A673 (cell line): ENCODE data around the gene DLK1. TPM values are rescaled to one million over a fixed set of nuclear protein-coding genes. Genes with fewer than 3 reads are reported as not detected.

Experiments
- BruUV-seq: library from RNA; stranded (reverse); fragments of 400-500 nt; replicated peaks from 2 replicates; lab custom pipeline; 2021; lab: Mats Ljungman, UMichigan
- CTCF ChIA-PET: fragments of 300-600 bp; sonication (Branson Sonifier 250); formaldehyde crosslinking; loops from one replicate; lab custom pipeline; 2022; ENCODE audit warnings: antibody characterized with exemption; lab: Charles Lee
- POLR2A ChIA-PET: fragments of 300-600 bp; sonication (Branson Sonifier 250); formaldehyde crosslinking; loops from one replicate; lab custom pipeline; 2022; ENCODE audit warnings: antibody characterized with exemption; ENCODE audit not compliant: low non-redundant PET; lab: Charles Lee
- DNase-seq: peaks from one replicate; pipeline ENCODE4 v3.0.0-alpha.2; 2015; ENCODE audit warnings: low spot score
- H3K27ac ChIP-seq: fragments of 200-600 bp; sonication (generic); 2 replicates; pipeline ENCODE4 v1.5.1; 2016; ENCODE audit warnings: mixed run types, low read depth, mild to moderate bottlenecking, mixed read lengths, antibody characterized with exemption, low read length; ENCODE audit not compliant: poor library complexity, severe bottlenecking
- H3K27me3 ChIP-seq: fragments of 200-600 bp; sonication (generic); replicated peaks from 2 replicates; pipeline ENCODE4 v1.6.1; 2017; ENCODE audit warnings: mixed run types, low read depth, mild to moderate bottlenecking, mixed read lengths, antibody characterized with exemption, low read length; ENCODE audit not compliant: insufficient read depth, poor library complexity
- H3K36me3 ChIP-seq: fragments of 200-600 bp; sonication (generic); 2 replicates; pipeline ENCODE4 v1.6.1; 2016; ENCODE audit warnings: mixed run types, mild to moderate bottlenecking, mixed read lengths, antibody characterized with exemption, low read length; ENCODE audit not compliant: insufficient read depth, poor library complexity, severe bottlenecking
- H3K4me1 ChIP-seq: fragments of 200-600 bp; sonication (generic); 2 replicates; pipeline ENCODE4 v1.6.1; 2017; ENCODE audit warnings: mixed run types, mild to moderate bottlenecking, mixed read lengths, antibody characterized with exemption, low read length; ENCODE audit not compliant: insufficient read depth, poor library complexity, severe bottlenecking
- H3K4me3 ChIP-seq: fragments of 200-600 bp; sonication (generic); 2 replicates; pipeline ENCODE4 v1.5.1; 2016; ENCODE audit warnings: low read depth, mixed run types, mild to moderate bottlenecking, mixed read lengths, low read length; ENCODE audit not compliant: poor library complexity, severe bottlenecking
- H3K9me3 ChIP-seq: fragments of 200-600 bp; sonication (generic); 2 replicates; pipeline ENCODE4 v1.6.1; 2016; ENCODE audit warnings: mixed run types, low read depth, mild to moderate bottlenecking, mixed read lengths, antibody characterized with exemption, low read length; ENCODE audit not compliant: poor library complexity, severe bottlenecking
- EZH2 ChIP-seq: fragments of 200-600 bp; sonication (generic); IDR thresholded peaks from 2 replicates; pipeline ENCODE4 v1.6.1; 2017; ENCODE audit warnings: borderline replicate concordance, low read depth, mild to moderate bottlenecking, mixed read lengths, antibody characterized with exemption, low read length; ENCODE audit not compliant: poor library complexity, severe bottlenecking
- intact Hi-C: fragments of 100-400 bp; cut with micrococcal nuclease; formaldehyde crosslinking; loops from one replicate; pipeline ENCODE4 v1.10.0; 2022; ENCODE audit not compliant: unreplicated experiment
- total RNA-seq: library from RNA; stranded (reverse); gene quantifications from 2 replicates; pipeline ENCODE4 v1.2.3, GENCODE V29; 2021
- TF ChIP-seq, protein P1 (sequence below): fragments of 300-800, 200-600 bp; sonication (generic); conservative IDR thresholded peaks from 2 replicates; pipeline ENCODE4 v1.5.1; 2017; ENCODE audit warnings: low read depth, mild to moderate bottlenecking, antibody characterized with exemption, low read length, moderate library complexity, mixed read lengths

The DLK1 gene
- total RNA-seq, 1 experiment from 2014 or later: not detected

DNA sequence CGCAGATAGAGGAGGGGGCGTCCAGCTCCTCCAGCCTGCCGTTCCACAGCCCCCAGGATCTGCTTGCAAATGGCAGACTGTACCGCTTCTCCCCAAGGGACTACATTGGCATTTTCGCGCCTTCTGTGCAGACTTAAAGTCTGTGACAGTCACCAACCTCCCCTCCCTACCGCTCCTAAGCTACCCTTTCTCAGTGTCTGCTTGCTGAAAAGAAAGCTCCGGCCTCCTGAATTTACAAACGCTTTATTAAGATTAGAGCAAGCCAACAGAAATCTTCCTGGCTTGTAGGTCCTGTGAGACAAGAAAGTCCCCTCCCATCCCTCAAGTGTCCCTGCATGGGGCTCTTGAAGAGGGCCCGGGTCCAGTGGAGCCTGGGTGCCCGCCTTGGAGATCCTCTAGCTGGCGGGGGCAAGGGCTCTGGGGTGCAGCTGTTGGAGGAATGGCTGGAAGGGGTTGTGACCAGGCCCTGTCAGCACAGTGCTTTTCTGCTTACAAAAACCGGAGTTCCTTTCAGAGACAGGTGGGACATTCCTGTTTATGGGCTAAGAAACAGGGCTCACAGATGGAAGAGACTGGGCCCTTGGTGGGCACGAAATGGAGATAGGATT lies 2.8 kb upstream of the DLK1 start:
- no peaks in the 10 kb centered on the region for H3K36me3 ChIP-seq
- ChIA-PET POLR2A (no interaction called here), CTCF (interaction anchor here (0.5 kb wide), 1 partner anchor 341 kb away, joined by 3 read pairs; no protein-coding TSS in a partner anchor)
- intact Hi-C loops: no loop called here
- no peak for DNase-seq
- H3K27ac ChIP-seq: no peak overlapping the region
- peaks cover 33% of the 10 kb centered on the region for H3K27me3 ChIP-seq
- no peak overlapping the region for H3K4me3 ChIP-seq
- H3K9me3 ChIP-seq: no peaks in the 10 kb centered on the region
- no TSS peak for BruUV-seq
- H3K4me1 ChIP-seq: no peaks in the 10 kb centered on the region
- TF ChIP-seq EZH2: no peak
- TF ChIP-seq, protein P1, sequence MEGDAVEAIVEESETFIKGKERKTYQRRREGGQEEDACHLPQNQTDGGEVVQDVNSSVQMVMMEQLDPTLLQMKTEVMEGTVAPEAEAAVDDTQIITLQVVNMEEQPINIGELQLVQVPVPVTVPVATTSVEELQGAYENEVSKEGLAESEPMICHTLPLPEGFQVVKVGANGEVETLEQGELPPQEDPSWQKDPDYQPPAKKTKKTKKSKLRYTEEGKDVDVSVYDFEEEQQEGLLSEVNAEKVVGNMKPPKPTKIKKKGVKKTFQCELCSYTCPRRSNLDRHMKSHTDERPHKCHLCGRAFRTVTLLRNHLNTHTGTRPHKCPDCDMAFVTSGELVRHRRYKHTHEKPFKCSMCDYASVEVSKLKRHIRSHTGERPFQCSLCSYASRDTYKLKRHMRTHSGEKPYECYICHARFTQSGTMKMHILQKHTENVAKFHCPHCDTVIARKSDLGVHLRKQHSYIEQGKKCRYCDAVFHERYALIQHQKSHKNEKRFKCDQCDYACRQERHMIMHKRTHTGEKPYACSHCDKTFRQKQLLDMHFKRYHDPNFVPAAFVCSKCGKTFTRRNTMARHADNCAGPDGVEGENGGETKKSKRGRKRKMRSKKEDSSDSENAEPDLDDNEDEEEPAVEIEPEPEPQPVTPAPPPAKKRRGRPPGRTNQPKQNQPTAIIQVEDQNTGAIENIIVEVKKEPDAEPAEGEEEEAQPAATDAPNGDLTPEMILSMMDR: no peak

DNA sequence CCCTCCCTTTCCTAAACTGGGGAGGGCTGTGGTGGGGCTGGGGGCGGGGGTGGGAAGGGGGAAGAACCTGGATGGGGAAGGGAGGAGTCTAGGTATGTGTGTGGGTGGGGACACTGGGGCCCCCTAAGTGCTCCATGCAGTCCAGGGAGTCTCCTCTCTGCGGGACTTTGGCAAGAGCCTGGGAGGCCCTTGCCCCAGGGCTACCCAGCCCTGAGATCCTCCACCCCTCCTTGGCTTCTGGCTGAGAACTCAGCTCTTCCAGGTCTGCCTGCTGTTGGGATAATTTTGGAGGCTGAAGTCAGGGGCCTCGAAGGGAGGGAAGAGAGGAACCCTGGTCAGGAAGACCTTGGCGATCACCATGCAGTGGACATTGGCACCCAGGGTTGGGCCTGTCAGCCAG lies 2.2 kb upstream of the DLK1 start:
- CTCF ChIA-PET: no interaction called here
- no peaks in the 10 kb centered on the region for H3K4me1 ChIP-seq
- H3K9me3 ChIP-seq: no peaks in the 10 kb centered on the region
- H3K36me3 ChIP-seq: no peaks in the 10 kb centered on the region
- peaks cover 39% of the 10 kb centered on the region for H3K27me3 ChIP-seq
- TF ChIP-seq, protein P1: no peak
- no peak for TF ChIP-seq EZH2
- intact Hi-C loops: no loop called here
- no peak overlapping the region for H3K4me3 ChIP-seq
- BruUV-seq: no TSS peak
- no peak for DNase-seq
- POLR2A ChIA-PET: no interaction called here
- no peak overlapping the region for H3K27ac ChIP-seq

DNA sequence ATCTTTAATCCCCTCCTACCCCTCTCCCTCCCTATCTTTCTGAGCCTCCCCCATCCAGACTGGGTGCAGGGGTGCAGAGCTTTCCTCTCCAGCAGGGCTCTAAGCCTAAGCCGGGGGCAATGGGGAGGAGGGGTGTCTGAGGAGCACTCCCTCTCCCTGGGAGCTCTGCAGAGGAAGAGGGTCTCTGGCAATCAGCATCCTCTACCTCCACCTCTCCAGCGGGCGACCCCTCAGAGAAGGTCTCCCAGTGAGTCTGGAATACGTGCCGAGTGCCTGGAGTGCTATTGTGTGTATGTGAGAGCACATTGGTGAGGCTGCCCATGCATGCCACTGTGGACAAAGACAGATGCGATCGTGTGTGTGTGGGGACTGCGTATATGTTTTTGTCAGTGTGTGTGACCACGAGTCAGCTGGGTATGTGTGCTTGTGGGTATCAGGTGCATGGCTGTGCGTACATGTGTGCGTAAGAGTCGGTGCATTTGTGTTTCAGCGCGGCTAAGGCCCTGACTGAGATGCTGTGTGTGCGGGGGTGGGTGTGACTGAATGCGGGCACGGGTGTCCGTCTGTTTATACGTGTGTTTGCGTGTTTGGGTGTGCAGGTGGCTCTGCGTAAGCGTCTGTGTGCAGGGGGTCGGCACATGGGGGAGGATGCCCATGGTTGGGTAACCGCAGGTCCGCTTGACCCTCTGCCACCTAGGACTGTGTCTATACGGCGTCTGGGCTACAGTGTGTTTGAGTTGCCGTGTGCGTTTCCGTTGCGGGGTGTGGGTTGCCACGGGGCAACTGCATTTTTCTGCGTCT lies 905 bp upstream of the DLK1 start:
- POLR2A ChIA-PET: no interaction called here
- no peak for DNase-seq
- Histone ChIP-seq H3K27me3 (peaks cover 51% of the 10 kb centered on the region), H3K36me3 (no peaks in the 10 kb centered on the region), H3K27ac (no peak overlapping the region), H3K4me1 (no peaks in the 10 kb centered on the region), H3K9me3 (no peaks in the 10 kb centered on the region), H3K4me3 (no peak overlapping the region)
- CTCF ChIA-PET: no interaction called here
- TF ChIP-seq, protein P1: no peak
- TF ChIP-seq EZH2: no peak
- intact Hi-C loops: no loop called here
- BruUV-seq: no TSS peak
